Measurements from ENCODE around the gene FBXO33.

DNA sequence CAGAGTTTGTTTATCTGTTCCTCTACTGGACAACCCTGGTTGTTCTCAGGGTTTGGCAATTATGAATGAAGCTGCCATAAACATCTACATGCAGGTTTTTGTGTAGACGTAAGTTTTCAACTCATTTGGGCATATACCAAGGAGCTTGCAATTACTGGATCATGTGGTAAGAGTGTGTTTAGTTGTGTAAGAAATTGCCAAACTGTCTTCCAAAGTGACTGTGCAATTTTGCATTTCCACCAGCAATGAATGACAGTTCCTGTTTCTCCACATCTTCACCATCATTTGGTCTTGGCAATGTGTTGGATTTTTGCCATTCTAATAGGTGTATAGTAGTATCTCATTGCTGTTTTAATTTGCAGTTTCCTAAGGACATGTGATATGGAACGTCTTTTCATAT, 39.8 kb upstream of the FBXO33 start:
- TF ChIP-seq, protein P1, sequence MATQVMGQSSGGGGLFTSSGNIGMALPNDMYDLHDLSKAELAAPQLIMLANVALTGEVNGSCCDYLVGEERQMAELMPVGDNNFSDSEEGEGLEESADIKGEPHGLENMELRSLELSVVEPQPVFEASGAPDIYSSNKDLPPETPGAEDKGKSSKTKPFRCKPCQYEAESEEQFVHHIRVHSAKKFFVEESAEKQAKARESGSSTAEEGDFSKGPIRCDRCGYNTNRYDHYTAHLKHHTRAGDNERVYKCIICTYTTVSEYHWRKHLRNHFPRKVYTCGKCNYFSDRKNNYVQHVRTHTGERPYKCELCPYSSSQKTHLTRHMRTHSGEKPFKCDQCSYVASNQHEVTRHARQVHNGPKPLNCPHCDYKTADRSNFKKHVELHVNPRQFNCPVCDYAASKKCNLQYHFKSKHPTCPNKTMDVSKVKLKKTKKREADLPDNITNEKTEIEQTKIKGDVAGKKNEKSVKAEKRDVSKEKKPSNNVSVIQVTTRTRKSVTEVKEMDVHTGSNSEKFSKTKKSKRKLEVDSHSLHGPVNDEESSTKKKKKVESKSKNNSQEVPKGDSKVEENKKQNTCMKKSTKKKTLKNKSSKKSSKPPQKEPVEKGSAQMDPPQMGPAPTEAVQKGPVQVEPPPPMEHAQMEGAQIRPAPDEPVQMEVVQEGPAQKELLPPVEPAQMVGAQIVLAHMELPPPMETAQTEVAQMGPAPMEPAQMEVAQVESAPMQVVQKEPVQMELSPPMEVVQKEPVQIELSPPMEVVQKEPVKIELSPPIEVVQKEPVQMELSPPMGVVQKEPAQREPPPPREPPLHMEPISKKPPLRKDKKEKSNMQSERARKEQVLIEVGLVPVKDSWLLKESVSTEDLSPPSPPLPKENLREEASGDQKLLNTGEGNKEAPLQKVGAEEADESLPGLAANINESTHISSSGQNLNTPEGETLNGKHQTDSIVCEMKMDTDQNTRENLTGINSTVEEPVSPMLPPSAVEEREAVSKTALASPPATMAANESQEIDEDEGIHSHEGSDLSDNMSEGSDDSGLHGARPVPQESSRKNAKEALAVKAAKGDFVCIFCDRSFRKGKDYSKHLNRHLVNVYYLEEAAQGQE (IDR thresholded peaks at IDR 0.05; ENCODE audit: borderline replicate concordance): no peak
- TF ChIP-seq POLR2AphosphoS5 (IDR thresholded peaks at IDR 0.05) (no peak), EZH2 (IDR thresholded peaks at IDR 0.05; ENCODE audit: borderline replicate concordance, insufficient read depth, low read length, poor library complexity, severe bottlenecking) (no peak)
- TF ChIP-seq, protein P2, sequence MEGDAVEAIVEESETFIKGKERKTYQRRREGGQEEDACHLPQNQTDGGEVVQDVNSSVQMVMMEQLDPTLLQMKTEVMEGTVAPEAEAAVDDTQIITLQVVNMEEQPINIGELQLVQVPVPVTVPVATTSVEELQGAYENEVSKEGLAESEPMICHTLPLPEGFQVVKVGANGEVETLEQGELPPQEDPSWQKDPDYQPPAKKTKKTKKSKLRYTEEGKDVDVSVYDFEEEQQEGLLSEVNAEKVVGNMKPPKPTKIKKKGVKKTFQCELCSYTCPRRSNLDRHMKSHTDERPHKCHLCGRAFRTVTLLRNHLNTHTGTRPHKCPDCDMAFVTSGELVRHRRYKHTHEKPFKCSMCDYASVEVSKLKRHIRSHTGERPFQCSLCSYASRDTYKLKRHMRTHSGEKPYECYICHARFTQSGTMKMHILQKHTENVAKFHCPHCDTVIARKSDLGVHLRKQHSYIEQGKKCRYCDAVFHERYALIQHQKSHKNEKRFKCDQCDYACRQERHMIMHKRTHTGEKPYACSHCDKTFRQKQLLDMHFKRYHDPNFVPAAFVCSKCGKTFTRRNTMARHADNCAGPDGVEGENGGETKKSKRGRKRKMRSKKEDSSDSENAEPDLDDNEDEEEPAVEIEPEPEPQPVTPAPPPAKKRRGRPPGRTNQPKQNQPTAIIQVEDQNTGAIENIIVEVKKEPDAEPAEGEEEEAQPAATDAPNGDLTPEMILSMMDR (IDR thresholded peaks at IDR 0.05; ENCODE audit: poor library complexity, severe bottlenecking): no peak
